WERI-Rb-1 (cell line): ENCODE measurements around the gene POU6F2.

ENCODE experiments used
- DNase-seq: peaks from one replicate; pipeline ENCODE4 v3.0.0-alpha.2; 2020
- H3K27ac ChIP-seq: fragments of 250-450 bp; sonication (Bioruptor Pico); 2 replicates; pipeline ENCODE4 v1.5.1; 2020; ENCODE audit warnings: mild to moderate bottlenecking, moderate library complexity
- H3K27me3 ChIP-seq: fragments of 250-450 bp; sonication (Bioruptor Pico); 2 replicates; pipeline ENCODE4 v1.5.1; 2021; ENCODE audit warnings: mild to moderate bottlenecking, low read depth, moderate library complexity; ENCODE audit not compliant: insufficient read depth, severe bottlenecking
- H3K36me3 ChIP-seq: fragments of 250-450 bp; sonication (Bioruptor Pico); 2 replicates; pipeline ENCODE4 v1.5.1; 2020; ENCODE audit warnings: mild to moderate bottlenecking, moderate library complexity
- H3K4me3 ChIP-seq: 2 replicates; pipeline ENCODE4 v1.5.1; 2011; ENCODE audit warnings: low read depth, mild to moderate bottlenecking, control low read depth, low read length
- H3K9me3 ChIP-seq: fragments of 250-450 bp; sonication (Bioruptor Pico); 2 replicates; pipeline ENCODE4 v1.5.1; 2021; ENCODE audit warnings: mild to moderate bottlenecking, moderate library complexity; ENCODE audit not compliant: severe bottlenecking
- CTCF ChIP-seq: IDR thresholded peaks from 2 replicates; pipeline ENCODE4 v1.5.1; 2011; ENCODE audit warnings: low read depth, mild to moderate bottlenecking, control low read depth, inconsistent platforms, low read length

POU6F2 gene

GRCh38 chr7:39421661-39422060 lies 444.0 kb downstream of the POU6F2 start:
- Histone ChIP-seq H3K27me3 (no peaks in the 10 kb centered on the region), H3K36me3 (no peaks in the 10 kb centered on the region), H3K27ac (no peak overlapping the region), H3K4me3 (no peak overlapping the region), H3K9me3 (no peaks in the 10 kb centered on the region)
- no peak for DNase-seq
- no peak for TF ChIP-seq CTCF

GRCh38 chr7:39428221-39428620 lies 450.5 kb downstream of the POU6F2 start:
- H3K36me3 ChIP-seq: no peaks in the 10 kb centered on the region
- TF ChIP-seq CTCF: no peak
- H3K27me3 ChIP-seq: no peaks in the 10 kb centered on the region
- no peak for DNase-seq
- no peak overlapping the region for H3K4me3 ChIP-seq
- no peak overlapping the region for H3K27ac ChIP-seq
- H3K9me3 ChIP-seq: no peaks in the 10 kb centered on the region

GRCh38 chr7:39429421-39429820 lies 451.7 kb downstream of the POU6F2 start:
- H3K4me3 ChIP-seq: no peak overlapping the region
- no peaks in the 10 kb centered on the region for H3K9me3 ChIP-seq
- DNase-seq: no peak
- H3K36me3 ChIP-seq: no peaks in the 10 kb centered on the region
- no peaks in the 10 kb centered on the region for H3K27me3 ChIP-seq
- no peak for TF ChIP-seq CTCF
- no peak overlapping the region for H3K27ac ChIP-seq

- no peak for TF ChIP-seq CTCF
- Histone ChIP-seq H3K27ac (no peak overlapping the region), H3K4me3 (no peak overlapping the region), H3K36me3 (no peaks in the 10 kb centered on the region), H3K27me3 (no peaks in the 10 kb centered on the region), H3K9me3 (no peaks in the 10 kb centered on the region)
- no peak for DNase-seq
Observed at GRCh38 chr7:39430441-39430840, 452.7 kb downstream of the POU6F2 start.

GRCh38 chr7:39430909-39431641 lies 453.4 kb downstream of the POU6F2 start:
- no peak for TF ChIP-seq CTCF
- no peaks in the 10 kb centered on the region for H3K27me3 ChIP-seq
- no peaks in the 10 kb centered on the region for H3K9me3 ChIP-seq
- no peak overlapping the region for H3K27ac ChIP-seq
- DNase-seq: no peak
- no peaks in the 10 kb centered on the region for H3K36me3 ChIP-seq
- H3K4me3 ChIP-seq: no peak overlapping the region

- H3K27me3 ChIP-seq: no peaks in the 10 kb centered on the region
- no peaks in the 10 kb centered on the region for H3K36me3 ChIP-seq
- H3K9me3 ChIP-seq: no peaks in the 10 kb centered on the region
- H3K4me3 ChIP-seq: no peak overlapping the region
- DNase-seq: no peak
- TF ChIP-seq CTCF: no peak
- no peak overlapping the region for H3K27ac ChIP-seq
Observed at GRCh38 chr7:39432368-39432767, 454.7 kb downstream of the POU6F2 start.
